ENCODE data around the gene TSHZ2.

TSHZ2 gene

GRCh38 chr20:53013847-53014246 is 41.7 kb downstream of the TSHZ2 start:
- TF ChIP-seq CTCF (IDR thresholded peaks at IDR 0.05; ENCODE audit: low read depth, low read length, missing control alignments): no peak
- no peak for DNase-seq (ENCODE audit: extremely low read depth, low read depth)

GRCh38 chr20:53016071-53016470 is 43.9 kb downstream of the TSHZ2 start:
- no peak overlapping the region for H3K4me3 ChIP-seq (replicated peaks; ENCODE audit: low read depth, low read length)
- no peak for TF ChIP-seq CTCF (IDR thresholded peaks at IDR 0.05; ENCODE audit: low read depth, low read length, missing control alignments)
- DNase-seq (ENCODE audit: extremely low read depth, low read depth): no peak

More at GRCh38 chr20:53013847-53014246, 41.7 kb downstream of the TSHZ2 start:
- H3K4me3 ChIP-seq (replicated peaks; ENCODE audit: low read depth, low read length): no peak overlapping the region

- H3K4me3 ChIP-seq (replicated peaks; ENCODE audit: low read depth, low read length): no peak overlapping the region
- no peak for TF ChIP-seq CTCF (IDR thresholded peaks at IDR 0.05; ENCODE audit: low read depth, low read length, missing control alignments)
Observed at GRCh38 chr20:53016534-53017042, 44.4 kb downstream of the TSHZ2 start.

GRCh38 chr20:53017206-53017605 is 45.0 kb downstream of the TSHZ2 start:
- no peak for TF ChIP-seq CTCF (IDR thresholded peaks at IDR 0.05; ENCODE audit: low read depth, low read length, missing control alignments)
- no peak overlapping the region for H3K4me3 ChIP-seq (replicated peaks; ENCODE audit: low read depth, low read length)
- DNase-seq (ENCODE audit: extremely low read depth, low read depth): no peak

More at GRCh38 chr20:53016534-53017042, 44.4 kb downstream of the TSHZ2 start:
- DNase-seq (ENCODE audit: extremely low read depth, low read depth): no peak

GRCh38 chr20:53019464-53019863 is 47.3 kb downstream of the TSHZ2 start:
- H3K4me3 ChIP-seq (replicated peaks; ENCODE audit: low read depth, low read length): no peak overlapping the region
- DNase-seq (ENCODE audit: extremely low read depth, low read depth): no peak
- TF ChIP-seq CTCF (IDR thresholded peaks at IDR 0.05; ENCODE audit: low read depth, low read length, missing control alignments): no peak

DNA sequence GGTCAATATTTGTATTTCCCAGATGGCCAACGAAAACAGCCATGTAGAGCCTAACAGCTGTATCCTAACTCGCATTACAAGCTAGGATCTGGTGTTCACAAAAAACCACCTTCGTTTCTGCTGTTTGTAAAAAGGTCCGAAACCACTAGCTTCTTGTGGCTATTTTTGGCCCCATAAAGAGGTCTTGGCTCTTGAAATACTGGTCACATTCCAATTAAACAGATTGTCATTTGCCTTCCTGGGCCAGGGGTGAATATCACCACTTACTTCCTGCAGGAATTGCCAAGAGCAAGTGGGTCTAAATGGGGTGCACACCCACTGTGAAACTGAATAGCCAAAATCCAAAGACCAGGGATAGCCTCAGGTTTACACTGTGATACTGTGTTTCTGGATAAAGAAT is 48.2 kb downstream of the TSHZ2 start:
- no peak for TF ChIP-seq CTCF (IDR thresholded peaks at IDR 0.05; ENCODE audit: low read depth, low read length, missing control alignments)
- H3K4me3 ChIP-seq (replicated peaks; ENCODE audit: low read depth, low read length): no peak overlapping the region
- no peak for DNase-seq (ENCODE audit: extremely low read depth, low read depth)

GRCh38 chr20:53020834-53021233 is 48.7 kb downstream of the TSHZ2 start:
- TF ChIP-seq CTCF (IDR thresholded peaks at IDR 0.05; ENCODE audit: low read depth, low read length, missing control alignments): no peak
- DNase-seq (ENCODE audit: extremely low read depth, low read depth): no peak
- no peak overlapping the region for H3K4me3 ChIP-seq (replicated peaks; ENCODE audit: low read depth, low read length)
